Right lobe of liver (tissue), 6 donors: ENCODE measurements around the gene TMC5. TPM values are rescaled to one million over a fixed set of nuclear protein-coding genes. Genes with fewer than 3 reads are reported as not detected.

ENCODE experiments used
- ATAC-seq, 4 donors: fragments of 200-7000 bp; cut with Tn5 transposase; one replicate each; pipeline ENCODE4 v1.9.1; 2020; ENCODE audit warnings: mild to moderate bottlenecking in 4 of 4, moderate library complexity in 4 of 4
- DNase-seq, 3 donors: peaks; one replicate each; pipeline ENCODE4 v3.0.0-alpha.2; 2020
- H3K27ac ChIP-seq, 3 donors: fragments of 200-600 bp; one replicate each; pipeline ENCODE4 v1.8.0; 2022
- H3K27me3 ChIP-seq, 2 donors: fragments of 200-600 bp; one replicate each; pipeline ENCODE4 v1.8.0; 2022
- H3K36me3 ChIP-seq, 4 donors: fragments of 200-600 bp; sonication (generic) in 1 of 4; one replicate each; pipeline versions ENCODE4 v1.5.1 to v1.8.0; 2017 to 2022; ENCODE audit warnings: control low read depth in 1 of 4
- H3K4me1 ChIP-seq, 4 donors: fragments of 200-600 bp; sonication (generic) in 1 of 4; one replicate each; pipeline versions ENCODE4 v1.5.1 to v1.8.0; 2017 to 2022; ENCODE audit warnings: control low read depth in 1 of 4
- H3K4me3 ChIP-seq, 3 donors: fragments of 200-600 bp; one replicate each; pipeline ENCODE4 v1.8.0; 2022
- H3K9me3 ChIP-seq, 4 donors: fragments of 200-600 bp; sonication (generic) in 1 of 4; one replicate each; pipeline versions ENCODE4 v1.5.1 to v1.8.0; 2017 to 2022; ENCODE audit warnings: control low read depth in 1 of 4
- POLR2A ChIP-seq: fragments of 450-650 bp; IDR thresholded peaks from one replicate; pipeline ENCODE4 v1.6.1; 2017; ENCODE audit warnings: antibody characterized with exemption, mild to moderate bottlenecking
- WGBS: methylation state at CpG from one replicate; pipeline ENCODE4 v1.1.6; 2018; ENCODE audit warnings: low coverage, low lambda C conversion rate; ENCODE audit not compliant: insufficient coverage; ENCODE audit errors: missing lambda C conversion rate; 5-methylcytosine and 5-hydroxymethylcytosine counted together
- intact Hi-C, 2 donors: fragments of 100-400 bp; cut with DNase I; formaldehyde crosslinking; loops; one replicate each; pipeline versions ENCODE4 v1.11.2 to v1.14.1; 2022
- total RNA-seq, 6 experiments: library from RNA; depleted of rRNA in 2 of 6; stranded (reverse); fragments of >200 nt in 2 of 6; fragmentation: NEBNext Ultra II Directional in 3 of 6; extraction: Animal tissue kit (Norgen Biotek cat#: 25700) in 3 of 6; gene quantifications; one replicate each; pipeline versions ENCODE4 v1.1.0 to v1.2.4, GENCODE V29; 2016 to 2023
- TF ChIP-seq, protein P1 (sequence below), 4 donors: fragments of 200-600 bp in 3 of 4; fragments of 450-650 bp in 1 of 4; IDR thresholded peaks; one replicate each; pipeline versions ENCODE4 v1.5.1 to v1.8.0; 2016 to 2022; ENCODE audit warnings: antibody characterized with exemption in 4 of 4, mild to moderate bottlenecking in 2 of 4
- donor health status: DM: no; HTN: yes; CAD: no.
- donor health status: DM: no; HTN: no; CAD: no.
- donor health status: DM: no; HTN: no; CAD: no.
- donor health status: DM: no; HTN: yes; CAD: no.
- donor health status: DM: no; HTN: yes; CAD: no.

Gene TMC5
- total RNA-seq, 6 experiments from 2014 or later = 0.43 to 3.4 (median 0.93) TPM; not detected in 1

DNA sequence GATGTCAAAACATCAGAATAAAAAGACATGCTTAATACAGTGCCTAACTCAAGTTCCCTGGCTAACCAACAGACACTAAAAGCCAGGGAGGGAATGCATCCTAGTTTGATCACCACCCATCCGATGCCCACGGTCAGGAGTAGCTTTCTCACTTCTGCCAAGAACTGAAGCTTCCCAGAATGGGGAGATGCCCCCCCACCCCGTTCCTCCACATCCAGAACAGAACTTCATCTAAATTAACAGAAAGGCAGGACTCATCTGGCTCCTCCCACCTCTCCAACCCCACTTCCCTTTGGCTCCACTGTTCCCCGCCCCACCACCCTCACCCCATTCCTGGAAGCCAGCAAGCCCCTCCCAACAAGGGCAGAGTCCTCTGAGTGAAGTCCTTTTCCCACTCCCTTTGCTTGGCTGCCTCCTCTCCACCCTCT lies 70.5 kb downstream of the TMC5 start:
- intact Hi-C loops = no loop called here

DNA sequence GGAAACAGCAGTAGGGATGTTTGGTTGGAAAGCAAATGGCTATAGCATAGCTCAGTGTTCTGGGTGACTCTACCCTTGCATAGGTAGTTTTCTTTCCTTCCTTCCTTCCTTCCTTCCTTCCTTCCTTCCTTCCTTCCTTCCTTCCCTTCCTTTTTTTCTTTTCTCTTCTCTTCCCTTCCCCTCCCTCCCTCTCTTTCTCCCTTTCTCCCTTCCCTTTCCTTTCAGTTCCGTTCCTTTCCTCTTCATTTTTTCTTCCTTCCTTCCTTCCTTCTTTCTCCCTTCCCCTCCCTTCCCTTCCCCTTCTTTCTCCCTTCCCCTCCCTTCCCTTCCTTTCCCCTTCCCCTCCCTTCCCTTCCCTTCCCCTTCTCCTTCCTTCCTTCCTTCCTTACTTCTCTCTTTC lies 72.9 kb downstream of the TMC5 start:
- Histone ChIP-seq H3K4me1 (peaks cover 0 to 13% (median 0%) of the 10 kb centered on the region in 4 donors), H3K27ac (no peak overlapping the region), H3K4me3 (no peak overlapping the region), H3K36me3 (no peaks in the 10 kb centered on the region), H3K27me3 (no peaks in the 10 kb centered on the region), H3K9me3 (no peaks in the 10 kb centered on the region)
- DNase-seq (no peak), ATAC-seq (no peak)
- intact Hi-C loops = loop anchor here in 1 of 2 donors (10.0 kb wide), 1 partner anchor 106 kb away; no protein-coding TSS in a partner anchor
- TF ChIP-seq POLR2A = no peak
- TF ChIP-seq, protein P1, sequence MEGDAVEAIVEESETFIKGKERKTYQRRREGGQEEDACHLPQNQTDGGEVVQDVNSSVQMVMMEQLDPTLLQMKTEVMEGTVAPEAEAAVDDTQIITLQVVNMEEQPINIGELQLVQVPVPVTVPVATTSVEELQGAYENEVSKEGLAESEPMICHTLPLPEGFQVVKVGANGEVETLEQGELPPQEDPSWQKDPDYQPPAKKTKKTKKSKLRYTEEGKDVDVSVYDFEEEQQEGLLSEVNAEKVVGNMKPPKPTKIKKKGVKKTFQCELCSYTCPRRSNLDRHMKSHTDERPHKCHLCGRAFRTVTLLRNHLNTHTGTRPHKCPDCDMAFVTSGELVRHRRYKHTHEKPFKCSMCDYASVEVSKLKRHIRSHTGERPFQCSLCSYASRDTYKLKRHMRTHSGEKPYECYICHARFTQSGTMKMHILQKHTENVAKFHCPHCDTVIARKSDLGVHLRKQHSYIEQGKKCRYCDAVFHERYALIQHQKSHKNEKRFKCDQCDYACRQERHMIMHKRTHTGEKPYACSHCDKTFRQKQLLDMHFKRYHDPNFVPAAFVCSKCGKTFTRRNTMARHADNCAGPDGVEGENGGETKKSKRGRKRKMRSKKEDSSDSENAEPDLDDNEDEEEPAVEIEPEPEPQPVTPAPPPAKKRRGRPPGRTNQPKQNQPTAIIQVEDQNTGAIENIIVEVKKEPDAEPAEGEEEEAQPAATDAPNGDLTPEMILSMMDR (IDR thresholded peaks at IDR 0.05) = no peak
- WGBS = 39% methylated on average over 1 of the region's 1 CpG

More for the DNA sequence above, 70.5 kb downstream of the TMC5 start:
- WGBS = 46% methylated on average over 4 of the region's 4 CpGs
- no peak overlapping the region for H3K4me3 ChIP-seq
- no peak overlapping the region for H3K27ac ChIP-seq
- peaks cover 0 to 13% (median 0%) of the 10 kb centered on the region in 4 donors for H3K4me1 ChIP-seq
- H3K9me3 ChIP-seq = no peaks in the 10 kb centered on the region
- TF ChIP-seq, protein P1 (IDR thresholded peaks at IDR 0.05) = no peak
- TF ChIP-seq POLR2A = no peak
- peak in 2 of 3 donors; percentile 53 to 62 for DNase-seq
- H3K36me3 ChIP-seq = no peaks in the 10 kb centered on the region
- no peaks in the 10 kb centered on the region for H3K27me3 ChIP-seq
- peak; percentile 67 to 92 (median 80) for ATAC-seq

DNA sequence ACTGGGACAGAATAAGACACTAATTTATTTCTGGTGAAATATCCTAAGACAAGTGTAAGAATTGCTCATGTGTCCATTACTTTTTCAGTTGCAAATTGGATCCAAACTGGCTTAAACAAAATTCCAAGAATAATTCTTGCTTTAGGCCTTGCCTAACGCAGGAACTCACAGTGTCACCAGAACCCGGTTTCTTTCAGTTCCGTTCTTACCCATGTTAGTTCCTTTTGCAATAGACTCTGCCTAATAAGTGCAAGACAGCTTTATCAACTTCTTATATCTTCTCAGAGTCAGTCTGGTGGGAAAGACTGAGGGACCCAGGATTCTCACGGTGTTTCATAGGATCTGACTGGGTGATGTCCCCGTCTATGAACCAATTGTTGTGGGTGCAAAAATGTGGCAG lies 79.5 kb downstream of the TMC5 start:
- Histone ChIP-seq H3K4me1 (no peaks in the 10 kb centered on the region), H3K9me3 (no peaks in the 10 kb centered on the region), H3K27ac (no peak overlapping the region), H3K4me3 (no peak overlapping the region), H3K27me3 (no peaks in the 10 kb centered on the region), H3K36me3 (peaks cover 0 to 5% (median under 1%) of the 10 kb centered on the region in 4 donors)
- DNase-seq (no peak), ATAC-seq (peak in 1 of 4 donors; percentile 52)
- TF ChIP-seq POLR2A = no peak
- TF ChIP-seq, protein P1 (IDR thresholded peaks at IDR 0.05) = no peak
- intact Hi-C loops = loop anchor here in 1 of 2 donors (10.0 kb wide), 1 partner anchor 112 kb away; no protein-coding TSS in a partner anchor
- WGBS = 65% methylated on average over 5 of the region's 5 CpGs

DNA sequence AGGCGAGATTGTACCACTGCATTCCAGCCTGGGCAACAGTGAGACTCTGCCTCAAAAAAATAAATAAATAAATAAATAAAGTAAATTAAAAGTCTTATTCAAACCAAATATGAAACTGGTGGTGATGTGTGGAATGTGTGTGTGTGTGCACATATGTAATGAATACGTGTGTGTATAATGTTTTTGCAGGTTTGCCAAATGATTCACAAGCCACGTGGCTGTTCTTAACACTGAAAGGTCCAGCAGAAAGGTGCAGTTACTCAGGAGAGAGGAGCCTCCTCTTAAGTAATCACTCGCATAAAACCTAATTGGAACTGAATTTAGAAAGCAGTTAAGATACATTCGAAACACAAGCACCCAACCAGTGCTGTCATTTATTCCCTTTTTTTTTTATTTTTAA lies 81.3 kb downstream of the TMC5 start:
- intact Hi-C loops = loop anchor here in 1 of 2 donors (10.0 kb wide), 1 partner anchor 114 kb away; no protein-coding TSS in a partner anchor

More for the DNA sequence above, 81.3 kb downstream of the TMC5 start:
- H3K9me3 ChIP-seq = no peaks in the 10 kb centered on the region
- no peak overlapping the region for H3K4me3 ChIP-seq
- DNase-seq = no peak
- 86% methylated on average over 5 of the region's 5 CpGs for WGBS
- H3K27ac ChIP-seq = no peak overlapping the region
- TF ChIP-seq POLR2A = no peak
- TF ChIP-seq, protein P1 (IDR thresholded peaks at IDR 0.05) = no peak
- H3K36me3 ChIP-seq = peaks cover 0 to 13% (median 2%) of the 10 kb centered on the region in 4 donors
- ATAC-seq = no peak
- H3K27me3 ChIP-seq = no peaks in the 10 kb centered on the region
- H3K4me1 ChIP-seq = no peaks in the 10 kb centered on the region
